Osteoblast (primary cell): Measurements from ENCODE around the gene TNFSF12. TPM values are rescaled to one million over a fixed set of nuclear protein-coding genes. Genes with fewer than 3 reads are reported as not detected.

Experiments
- DNase-seq: peaks from one replicate; pipeline ENCODE4 v3.0.0; 2011; ENCODE audit warnings: low spot score, mixed read lengths; ENCODE audit not compliant: insufficient read length; ENCODE audit errors: missing footprints
- H2AFZ ChIP-seq: 2 replicates; pipeline ENCODE4 v1.6.0; 2011; ENCODE audit warnings: mild to moderate bottlenecking, low read length
- H3K27ac ChIP-seq: 2 replicates; pipeline ENCODE4 v1.5.1; 2011; ENCODE audit warnings: mild to moderate bottlenecking, low read depth, low read length, moderate library complexity
- H3K27me3 ChIP-seq: 2 replicates; pipeline ENCODE4 v1.6.0; 2012; ENCODE audit warnings: mild to moderate bottlenecking, control low read depth, inconsistent platforms, low read length, moderate library complexity; ENCODE audit not compliant: insufficient read depth
- H3K36me3 ChIP-seq: 2 replicates; pipeline ENCODE4 v1.5.1; 2011; ENCODE audit warnings: mild to moderate bottlenecking, low read length, control low read depth, moderate library complexity; ENCODE audit not compliant: insufficient read depth
- H3K4me1 ChIP-seq: 2 replicates; pipeline ENCODE4 v1.5.1; 2011; ENCODE audit warnings: mild to moderate bottlenecking, low read length, control low read depth, moderate library complexity; ENCODE audit not compliant: insufficient read depth
- H3K4me2 ChIP-seq: 2 replicates; pipeline ENCODE4 v1.6.0; 2011; ENCODE audit warnings: mild to moderate bottlenecking, low read length; ENCODE audit not compliant: insufficient read depth
- H3K4me3 ChIP-seq: fragments of 200-600 bp; sonication (generic); 3 replicates; pipeline ENCODE4 v1.5.1; 2012; ENCODE audit warnings: mild to moderate bottlenecking, low read length, inconsistent platforms; ENCODE audit not compliant: insufficient read depth
- H3K79me2 ChIP-seq: 2 replicates; pipeline ENCODE4 v1.6.0; 2012; ENCODE audit warnings: mild to moderate bottlenecking, low read length, control low read depth, inconsistent platforms; ENCODE audit not compliant: insufficient read depth
- H3K9me3 ChIP-seq: 2 replicates; pipeline ENCODE4 v1.5.1; 2011; ENCODE audit warnings: low read depth, low read length, control low read depth
- H4K20me1 ChIP-seq: 2 replicates; pipeline ENCODE4 v1.6.0; 2012; ENCODE audit warnings: mild to moderate bottlenecking, low read length, control low read depth; ENCODE audit not compliant: insufficient read depth
- CTCF ChIP-seq: IDR thresholded peaks from 2 replicates; pipeline ENCODE4 v1.5.1; 2011; ENCODE audit warnings: mild to moderate bottlenecking, low read depth, low read length, moderate library complexity; ENCODE audit errors: extremely low read depth
- total RNA-seq: library from RNA; depleted of rRNA; stranded (reverse); fragments of >200 nt; gene quantifications from 2 replicates; pipeline ENCODE4 v1.2.3, GENCODE V29; 2012

The TNFSF12 gene
- total RNA-seq, 1 donor: 11.2 TPM

DNA sequence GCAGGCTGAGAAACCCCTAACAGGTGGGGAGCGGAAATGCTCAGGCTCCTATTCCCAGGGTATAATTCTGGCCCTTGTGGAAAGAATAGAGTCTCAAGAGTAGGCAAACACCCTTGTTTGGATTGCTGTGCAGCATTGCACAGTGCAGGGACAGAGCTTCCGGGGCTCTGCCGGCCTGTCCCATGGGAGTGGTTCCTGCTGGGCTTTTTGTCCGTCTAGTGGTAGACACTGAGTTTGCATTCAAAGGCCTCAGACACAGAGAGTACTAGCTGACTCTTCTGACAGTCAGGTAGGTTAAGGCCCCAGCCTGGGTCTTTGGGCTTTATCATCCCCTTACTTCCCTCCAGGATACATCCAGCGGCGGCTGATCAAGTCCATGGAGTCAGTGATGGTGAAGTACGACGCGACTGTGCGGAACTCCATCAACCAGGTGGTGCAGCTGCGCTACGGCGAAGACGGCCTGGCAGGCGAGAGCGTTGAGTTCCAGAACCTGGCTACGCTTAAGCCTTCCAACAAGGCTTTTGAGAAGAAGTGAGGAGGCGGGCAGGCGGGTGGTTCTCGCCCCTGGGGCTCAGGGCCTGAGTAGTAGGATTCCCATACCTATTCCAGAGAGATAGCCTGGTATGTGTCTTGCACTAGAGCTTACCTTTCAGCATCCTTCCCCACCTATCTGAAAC is 46.5 kb upstream of the TNFSF12 start:
- H3K4me2 ChIP-seq: no peak overlapping the region
- H3K79me2 ChIP-seq: peaks cover 29% of the 10 kb centered on the region
- H3K27ac ChIP-seq: no peak overlapping the region

GRCh38 chr17:7502987-7503386 is 45.9 kb upstream of the TNFSF12 start:
- peaks cover 91% of the 10 kb centered on the region for H3K36me3 ChIP-seq
- no peak overlapping the region for H3K4me3 ChIP-seq
- peaks cover 23% of the 10 kb centered on the region for H3K79me2 ChIP-seq
- no peak for DNase-seq
- TF ChIP-seq CTCF: peak; percentile 30
- no peaks in the 10 kb centered on the region for H3K4me1 ChIP-seq
- no peaks in the 10 kb centered on the region for H3K27me3 ChIP-seq
- peaks cover 28% of the 10 kb centered on the region for H4K20me1 ChIP-seq
- H3K9me3 ChIP-seq: no peaks in the 10 kb centered on the region
- no peak overlapping the region for H2AFZ ChIP-seq
- no peak overlapping the region for H3K27ac ChIP-seq
- no peak overlapping the region for H3K4me2 ChIP-seq

More for the DNA sequence above, 46.5 kb upstream of the TNFSF12 start:
- no peak overlapping the region for H3K4me3 ChIP-seq
- no peaks in the 10 kb centered on the region for H3K27me3 ChIP-seq
- no peak for TF ChIP-seq CTCF
- peaks cover 93% of the 10 kb centered on the region for H3K36me3 ChIP-seq
- no peaks in the 10 kb centered on the region for H3K4me1 ChIP-seq
- no peak overlapping the region for H2AFZ ChIP-seq
- DNase-seq: no peak
- H3K9me3 ChIP-seq: no peaks in the 10 kb centered on the region
- H4K20me1 ChIP-seq: peaks cover 35% of the 10 kb centered on the region

GRCh38 chr17:7503521-7503920 is 45.3 kb upstream of the TNFSF12 start:
- peaks cover 91% of the 10 kb centered on the region for H3K36me3 ChIP-seq

GRCh38 chr17:7508145-7508544 is 40.7 kb upstream of the TNFSF12 start:
- Histone ChIP-seq H3K4me2 (no peak overlapping the region), H4K20me1 (peaks cover 8% of the 10 kb centered on the region), H3K27ac (no peak overlapping the region), H3K36me3 (peaks cover 94% of the 10 kb centered on the region), H3K9me3 (no peaks in the 10 kb centered on the region), H3K27me3 (no peaks in the 10 kb centered on the region), H2AFZ (no peak overlapping the region), H3K79me2 (peaks cover 3% of the 10 kb centered on the region), H3K4me3 (no peak overlapping the region), H3K4me1 (no peaks in the 10 kb centered on the region)
- TF ChIP-seq CTCF: no peak
- DNase-seq: no peak

More at GRCh38 chr17:7503521-7503920, 45.3 kb upstream of the TNFSF12 start:
- no peaks in the 10 kb centered on the region for H3K9me3 ChIP-seq
- peaks cover 23% of the 10 kb centered on the region for H4K20me1 ChIP-seq
- no peak overlapping the region for H3K4me2 ChIP-seq
- H3K79me2 ChIP-seq: peaks cover 19% of the 10 kb centered on the region
- no peaks in the 10 kb centered on the region for H3K27me3 ChIP-seq
- no peak for TF ChIP-seq CTCF
- H3K4me3 ChIP-seq: no peak overlapping the region
- no peak overlapping the region for H2AFZ ChIP-seq
- H3K27ac ChIP-seq: no peak overlapping the region
- DNase-seq: no peak
- H3K4me1 ChIP-seq: no peaks in the 10 kb centered on the region
